NCI-H1436 (cell line): Measurements from ENCODE around the gene KIFBP.

Experiments used
- DNase-seq: peaks from one replicate; lab custom pipeline; 2025; lab: John Stamatoyannopoulos, UW

The KIFBP gene

GRCh38 chr10:69051710-69052487 is 63.3 kb downstream of the KIFBP start:
- DNase-seq, result no peak

GRCh38 chr10:69052736-69053135 is 64.1 kb downstream of the KIFBP start:
- DNase-seq, result no peak

GRCh38 chr10:69055241-69055640 is 66.6 kb downstream of the KIFBP start:
- DNase-seq, result no peak

- no peak for DNase-seq
Measured at GRCh38 chr10:69056129-69056528, 67.5 kb downstream of the KIFBP start.

- no peak for DNase-seq
Measured at GRCh38 chr10:69056536-69057260, 68.1 kb downstream of the KIFBP start.

- no peak for DNase-seq
Measured at GRCh38 chr10:69057261-69057950, 68.8 kb downstream of the KIFBP start.

- no peak for DNase-seq
Measured at GRCh38 chr10:69057951-69058297, 69.3 kb downstream of the KIFBP start.

- no peak for DNase-seq
Measured at GRCh38 chr10:69060127-69060798, 71.7 kb downstream of the KIFBP start.

- no peak for DNase-seq
Measured at GRCh38 chr10:69061305-69062161, 72.9 kb downstream of the KIFBP start.

GRCh38 chr10:69062901-69063300 is 74.3 kb downstream of the KIFBP start:
- DNase-seq, result no peak

GRCh38 chr10:69064762-69065328 is 76.2 kb downstream of the KIFBP start:
- DNase-seq, result no peak

- DNase-seq, result no peak
Measured at GRCh38 chr10:69065406-69066361, 77.1 kb downstream of the KIFBP start.
